H1 (cell line): ENCODE data around the gene THOP1. TPM values are rescaled to one million over a fixed set of nuclear protein-coding genes. Genes with fewer than 3 reads are reported as not detected.

Experiments used
- CTCF ChIA-PET: fragments of 300-600 bp; sonication (Branson Sonifier 250); formaldehyde crosslinking; loops from one replicate; lab custom pipeline; 2021; ENCODE audit not compliant: partially characterized antibody; lab: Charles Lee
- POLR2A ChIA-PET: fragments of 300-600 bp; sonication (Branson Sonifier 250); formaldehyde crosslinking; loops from one replicate; lab custom pipeline; 2021; ENCODE audit warnings: inconsistent platforms; ENCODE audit not compliant: partially characterized antibody; lab: Charles Lee
- DNase-seq, 2 experiments: peaks; one replicate each; pipeline versions ENCODE4 v3.0.0 to v3.0.0-alpha.2; 2010 to 2022; ENCODE audit warnings: low spot score in 2 of 2, low read depth in 1 of 2, mixed read lengths in 1 of 2
- FAIRE-seq: peaks from 2 replicates; lab custom pipeline; 2011; peaks lifted over from hg19 to GRCh38; lab: Jason Lieb, UNC
- H2AFZ ChIP-seq: 2 replicates; pipeline ENCODE4 v1.8.1; 2012; ENCODE audit warnings: low read length, inconsistent platforms
- H2AK5ac ChIP-seq: 2 replicates; pipeline ENCODE4 v1.6.1; 2013; ENCODE audit warnings: low read depth, low read length
- H2BK120ac ChIP-seq: replicated peaks from 2 replicates; pipeline ENCODE3; 2013; ENCODE audit warnings: low read depth, low read length, inconsistent platforms
- H2BK12ac ChIP-seq: 2 replicates; pipeline ENCODE4 v1.6.1; 2013; ENCODE audit warnings: low read depth, low read length
- H2BK15ac ChIP-seq: 2 replicates; pipeline ENCODE4 v1.6.1; 2013; ENCODE audit warnings: low read length
- H2BK20ac ChIP-seq: 2 replicates; pipeline ENCODE4 v1.6.1; 2013; ENCODE audit warnings: low read length
- H2BK5ac ChIP-seq: 2 replicates; pipeline ENCODE4 v1.6.1; 2013; ENCODE audit warnings: low read depth, low read length
- H3K14ac ChIP-seq: 2 replicates; pipeline ENCODE4 v1.6.1; 2013; ENCODE audit warnings: inconsistent platforms; ENCODE audit not compliant: insufficient read length
- H3K18ac ChIP-seq: 2 replicates; pipeline ENCODE4 v1.6.1; 2013; ENCODE audit warnings: low read length; ENCODE audit errors: extremely low read depth
- H3K23ac ChIP-seq: 2 replicates; pipeline ENCODE4 v1.6.1; 2013; ENCODE audit warnings: inconsistent platforms; ENCODE audit not compliant: insufficient read length
- H3K23me2 ChIP-seq: 2 replicates; pipeline ENCODE4 v1.6.1; 2013; ENCODE audit warnings: low read depth, low read length
- H3K27ac ChIP-seq: 2 replicates; pipeline ENCODE4 v1.6.1; 2011; ENCODE audit warnings: low read depth, low read length, inconsistent platforms
- H3K27me3 ChIP-seq, 4 experiments: replicated peaks in 1 of 4; 1 replicate in 1 of 4; 2 replicates in 3 of 4; pipeline versions ENCODE4 v1.6.1 to v1.8.1; 2011 to 2013; ENCODE audit warnings: low read length in 3 of 4, mild to moderate bottlenecking in 3 of 4, inconsistent platforms in 2 of 4, mixed read lengths in 2 of 4, moderate library complexity in 1 of 4; ENCODE audit not compliant: control insufficient read depth in 3 of 4, insufficient read depth in 3 of 4; ENCODE audit errors: extremely low read depth in 1 of 4
- H3K36me3 ChIP-seq, 4 experiments: 2 replicates each; pipeline versions ENCODE4 v1.6.1 to v1.8.1; 2011 to 2013; ENCODE audit warnings: mild to moderate bottlenecking in 4 of 4, low read length in 3 of 4, moderate library complexity in 2 of 4, control low read depth in 1 of 4, inconsistent platforms in 1 of 4; ENCODE audit not compliant: insufficient read depth in 4 of 4, control insufficient read depth in 2 of 4
- H3K4ac ChIP-seq: replicated peaks from 2 replicates; pipeline ENCODE3; 2013; ENCODE audit warnings: low read length, low read depth, mixed read lengths, inconsistent platforms; ENCODE audit not compliant: insufficient read length
- H3K4me1 ChIP-seq, 4 experiments: replicated peaks in 1 of 4; 1 replicate in 1 of 4; 2 replicates in 3 of 4; pipeline versions ENCODE4 v1.6.1 to v1.8.1; 2011 to 2013; ENCODE audit warnings: low read length in 3 of 4, inconsistent platforms in 2 of 4, mixed read lengths in 1 of 4; ENCODE audit not compliant: insufficient read depth in 4 of 4, control insufficient read depth in 3 of 4
- H3K4me2 ChIP-seq, 2 experiments: 2 replicates each; pipeline versions ENCODE4 v1.6.1 to v1.8.1; 2011 to 2013; ENCODE audit warnings: low read depth in 2 of 2, low read length in 2 of 2, control low read depth in 1 of 2, inconsistent platforms in 1 of 2, mild to moderate bottlenecking in 1 of 2; ENCODE audit not compliant: insufficient read depth in 1 of 2
- H3K4me3 ChIP-seq, 4 experiments: fragments of 200-600, 300-600 bp in 1 of 4; sonication (generic), shearing (Covaris generic), sonication (Bioruptor Twin) in 1 of 4; 2 replicates each; pipeline versions ENCODE4 v1.5.1 to v1.8.1; 2011 to 2016; ENCODE audit warnings: low read length in 4 of 4, low read depth in 3 of 4, control low read depth in 2 of 4, inconsistent platforms in 2 of 4, mild to moderate bottlenecking in 2 of 4, mixed read lengths in 1 of 4, moderate library complexity in 1 of 4; ENCODE audit not compliant: insufficient read depth in 2 of 4; ENCODE audit errors: extremely low read depth in 1 of 4
- H3K56ac ChIP-seq: replicated peaks from 2 replicates; pipeline ENCODE3; 2013; ENCODE audit warnings: low read depth, mild to moderate bottlenecking, mixed read lengths, low read length, inconsistent platforms; ENCODE audit not compliant: insufficient read length
- H3K79me1 ChIP-seq: 2 replicates; pipeline ENCODE4 v1.6.1; 2013; ENCODE audit warnings: low read depth, low read length, control low read depth
- H3K79me2 ChIP-seq, 2 experiments: 2 replicates each; pipeline versions ENCODE4 v1.6.1 to v1.8.1; 2012 to 2013; ENCODE audit warnings: low read length in 2 of 2, mild to moderate bottlenecking in 2 of 2, inconsistent platforms in 1 of 2; ENCODE audit not compliant: insufficient read depth in 2 of 2, control insufficient read depth in 1 of 2
- H3K9ac ChIP-seq, 4 experiments: replicated peaks in 1 of 4; 1 replicate in 1 of 4; 2 replicates in 3 of 4; pipeline versions ENCODE4 v1.6.1 to v1.8.1; 2011 to 2013; ENCODE audit warnings: low read depth in 3 of 4, low read length in 3 of 4, control low read depth in 2 of 4, mild to moderate bottlenecking in 2 of 4, moderate library complexity in 2 of 4, inconsistent platforms in 1 of 4; ENCODE audit errors: extremely low read depth in 1 of 4
- H3K9me3 ChIP-seq, 2 experiments: 2 replicates each; pipeline versions ENCODE4 v1.6.1 to v1.8.1; 2012 to 2013; ENCODE audit warnings: mild to moderate bottlenecking in 2 of 2, moderate library complexity in 2 of 2, control low read depth in 1 of 2, inconsistent platforms in 1 of 2, low read depth in 1 of 2, low read length in 1 of 2, mixed read lengths in 1 of 2; ENCODE audit not compliant: insufficient read depth in 2 of 2
- H4K20me1 ChIP-seq, 2 experiments: replicated peaks in 1 of 2; 2 replicates each; pipeline versions ENCODE3 to v1.8.1; 2011 to 2013; ENCODE audit warnings: inconsistent platforms in 2 of 2, low read length in 2 of 2, mild to moderate bottlenecking in 1 of 2; ENCODE audit not compliant: insufficient read depth in 2 of 2, control insufficient read depth in 1 of 2
- H4K5ac ChIP-seq: 2 replicates; pipeline ENCODE4 v1.6.1; 2013; ENCODE audit warnings: low read length, low read depth, mixed read lengths, inconsistent platforms; ENCODE audit not compliant: insufficient read length
- H4K8ac ChIP-seq: 2 replicates; pipeline ENCODE4 v1.8.0; 2013; ENCODE audit warnings: mild to moderate bottlenecking, moderate library complexity, low read length, inconsistent platforms; ENCODE audit not compliant: insufficient read depth; ENCODE audit errors: extremely low read depth
- H4K91ac ChIP-seq: replicated peaks from 2 replicates; pipeline ENCODE3; 2013; ENCODE audit warnings: low read length, mixed read lengths, inconsistent platforms; ENCODE audit not compliant: insufficient read length
- ASH2L ChIP-seq: fragments of 200-600, 300-600 bp; sonication (generic); IDR thresholded peaks from one replicate; pipeline ENCODE4 v1.7.1; 2017; ENCODE audit warnings: low read length
- CEBPB ChIP-seq: IDR thresholded peaks from 2 replicates; pipeline ENCODE4 v1.6.1; 2012; ENCODE audit warnings: low read depth, low read length
- EGR1 ChIP-seq: IDR thresholded peaks from 2 replicates; pipeline ENCODE4 v1.6.1; 2011; ENCODE audit warnings: low read depth, low read length, borderline replicate concordance
- HDAC2 ChIP-seq, 2 experiments: fragments of 300-600 bp in 1 of 2; sonication (generic) in 1 of 2; IDR thresholded peaks; 2 replicates each; pipeline ENCODE4 v1.6.1; 2011 to 2012; ENCODE audit warnings: low read depth in 2 of 2, low read length in 2 of 2, mild to moderate bottlenecking in 2 of 2, moderate library complexity in 2 of 2, borderline replicate concordance in 1 of 2, inconsistent platforms in 1 of 2
- KDM4A ChIP-seq: IDR thresholded peaks from one replicate; pipeline ENCODE4 v1.7.1; 2012; ENCODE audit warnings: low read depth, mild to moderate bottlenecking, moderate library complexity, low read length, inconsistent platforms; ENCODE audit not compliant: severe bottlenecking
- NRF1 ChIP-seq: IDR thresholded peaks from 2 replicates; pipeline ENCODE4 v1.6.1; 2011; ENCODE audit warnings: mild to moderate bottlenecking, low read depth, low read length, improper control_type of control experiment
- SIRT6 ChIP-seq: IDR thresholded peaks from one replicate; pipeline ENCODE4 v1.7.1; 2012; ENCODE audit warnings: low read length, inconsistent platforms
- SIX5 ChIP-seq: IDR thresholded peaks from 2 replicates; pipeline ENCODE4 v1.6.1; 2011; ENCODE audit warnings: mild to moderate bottlenecking, low read depth, low read length
- SP4 ChIP-seq: IDR thresholded peaks from 2 replicates; pipeline ENCODE4 v1.6.1; 2012; ENCODE audit warnings: low read length, inconsistent platforms
- WGBS, 2 experiments: shearing (Covaris generic) in 1 of 2; methylation state at CpG; one replicate each; pipeline versions ENCODE4 v1.1.6 to v1.1.7; 2013 to 2015; ENCODE audit warnings: low lambda C conversion rate in 2 of 2, mixed read lengths in 2 of 2, inconsistent platforms in 1 of 2, low coverage in 1 of 2, missing lambda C conversion rate in 1 of 2; ENCODE audit not compliant: insufficient replicate concordance in 2 of 2, insufficient coverage in 1 of 2, insufficient read length in 1 of 2; ENCODE audit errors: extremely low coverage in 1 of 2, missing lambda C conversion rate in 1 of 2; 5-methylcytosine and 5-hydroxymethylcytosine counted together
- polyA plus RNA-seq, 7 experiments: library from polyadenylated mRNA; depleted of rRNA in 3 of 7; stranded (reverse) in 5 of 7; unstranded in 2 of 7; fragments of >200 nt in 5 of 7; fragments of 200-250 nt in 2 of 7; gene quantifications; 1 replicate in 5 of 7; 2 replicates in 1 of 7; 4 replicates in 1 of 7; pipeline versions ENCODE4 v1.2.1 to v1.2.3, GENCODE V29; 2011 to 2013; ENCODE audit warnings: missing spikeins in 2 of 7, mixed read lengths in 2 of 7
- total RNA-seq: library from RNA; stranded (reverse); fragmentation: NEBNext Ultra II Directional; extraction: Animal tissue kit (Norgen Biotek cat#: 25700); gene quantifications from 2 replicates; pipeline ENCODE4 v1.2.1, GENCODE V29; 2021

Gene THOP1
- total and polyA plus RNA-seq, 2 of the 8 experiments (the other 6 are each of a cell fraction or from before 2014, with no cell fraction given): 136 to 159 TPM

DNA sequence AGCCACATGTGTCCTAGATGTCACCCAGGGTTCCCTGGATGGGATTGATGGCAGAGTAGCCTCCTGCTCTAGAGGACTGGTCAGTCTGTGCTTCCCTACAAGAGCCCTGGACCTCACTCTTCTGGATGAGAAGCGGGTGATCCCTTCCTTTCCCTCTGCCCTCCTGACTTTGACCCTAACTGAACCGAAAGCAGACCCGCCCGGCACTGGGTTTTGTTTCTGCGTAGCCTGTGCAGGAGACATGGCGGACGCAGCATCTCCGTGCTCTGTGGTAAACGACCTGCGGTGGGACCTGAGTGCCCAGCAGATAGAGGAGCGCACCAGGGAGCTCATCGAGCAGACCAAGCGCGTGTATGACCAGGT, 4.9 kb downstream of the THOP1 start:
- H4K91ac ChIP-seq: no peak overlapping the region
- H4K8ac ChIP-seq: peak overlapping the region; percentile 78; the same call in 1 of the 2 replicates
- H3K23me2 ChIP-seq: peaks cover 4% of the 10 kb centered on the region; the same call in 1 of the 2 replicates
- no peak overlapping the region for H3K23ac ChIP-seq
- H3K27ac ChIP-seq: no peak overlapping the region
- TF ChIP-seq ASH2L (no peak), SP4 (no peak), HDAC2 (IDR thresholded peaks at IDR 0.05; ENCODE audit: borderline replicate concordance in 1 of 2, low read depth in 2 of 2, low read length in 2 of 2) (no peak), KDM4A (no peak), SIX5 (no peak), EGR1 (no peak), NRF1 (no peak), CEBPB (no peak), SIRT6 (no peak)
- H3K79me1 ChIP-seq: peaks cover 10% of the 10 kb centered on the region
- H2BK20ac ChIP-seq: no peak overlapping the region
- no peak overlapping the region for H3K18ac ChIP-seq
- H2BK15ac ChIP-seq: no peak overlapping the region
- WGBS, 2 experiments: 89% methylated on average over 14 of the region's 14 CpGs; no CpG with 5 or more reads in 1 of the 2 experiments
- H2BK5ac ChIP-seq: no peak overlapping the region
- no peak overlapping the region for H3K9ac ChIP-seq
- no peak overlapping the region for H3K4me3 ChIP-seq
- DNase-seq (no peak), FAIRE-seq (no peak)
- H3K14ac ChIP-seq: no peak overlapping the region
- H3K9me3 ChIP-seq: no peaks in the 10 kb centered on the region
- H2BK120ac ChIP-seq: no peak overlapping the region
- no peak overlapping the region for H2BK12ac ChIP-seq
- no peak overlapping the region for H3K4ac ChIP-seq
- ChIA-PET POLR2A (no interaction called here), CTCF (no interaction called here)
- H4K5ac ChIP-seq: no peak overlapping the region
- H3K56ac ChIP-seq: no peak overlapping the region
- no peak overlapping the region for H2AK5ac ChIP-seq
- peaks cover 7 to 44% of the 10 kb centered on the region in 2 experiments; a peak in 3 of 4 replicates for H3K79me2 ChIP-seq
- peaks cover 2 to 23% of the 10 kb centered on the region in 2 experiments for H4K20me1 ChIP-seq
- H3K27me3 ChIP-seq: no peaks in the 10 kb centered on the region
- H3K4me1 ChIP-seq: no peaks in the 10 kb centered on the region; a peak in 1 of 7 replicates
- no peak overlapping the region for H3K4me2 ChIP-seq
- peaks cover 14 to 44% (median 27%) of the 10 kb centered on the region in 4 experiments for H3K36me3 ChIP-seq
- no peak overlapping the region for H2AFZ ChIP-seq
